GM19238 (cell line): ENCODE measurements around the gene NOG.

Experiments used
- DNase-seq: peaks from one replicate; pipeline ENCODE4 v3.0.0; 2011; ENCODE audit warnings: low spot score; ENCODE audit not compliant: insufficient read length

The NOG gene

DNA sequence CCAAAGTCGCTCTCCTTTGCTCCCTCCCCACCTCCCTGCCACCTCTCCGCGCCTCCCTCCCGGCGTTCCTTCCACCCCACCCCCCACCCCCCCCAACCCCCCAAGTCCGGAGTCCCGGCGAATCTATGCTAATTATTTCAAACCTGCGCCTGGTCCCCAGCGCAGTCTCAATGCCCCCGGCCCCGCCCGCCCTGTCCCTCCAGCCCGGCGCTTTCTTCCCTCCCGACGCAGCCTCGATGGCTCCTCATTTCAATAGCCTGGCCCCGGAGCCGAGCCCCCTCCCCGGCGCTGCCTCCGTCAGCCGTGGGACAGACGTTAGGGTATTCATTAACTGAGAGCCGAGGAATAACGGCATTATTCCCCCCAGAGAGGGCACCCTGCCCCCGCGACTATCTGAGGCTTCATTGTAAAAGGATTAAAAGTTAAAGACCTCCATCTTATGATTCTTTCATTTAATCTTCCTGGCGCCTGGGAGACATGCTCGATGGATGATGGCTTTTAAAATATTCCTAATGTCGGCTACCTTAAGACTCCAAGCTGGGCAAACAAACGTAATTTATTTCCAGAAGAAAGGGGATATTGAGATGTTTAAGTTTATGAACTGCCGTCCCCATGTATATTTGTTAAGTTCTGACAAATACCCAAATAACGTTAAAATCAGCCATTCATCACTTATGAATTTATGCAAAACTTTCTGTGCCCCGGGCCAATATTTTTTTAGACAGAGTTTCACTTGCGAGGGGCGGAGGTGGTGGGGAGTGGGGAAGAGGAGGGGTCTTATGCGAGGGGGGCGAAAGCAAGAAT is 3.4 kb downstream of the NOG start:
- DNase-seq, result no peak

DNA sequence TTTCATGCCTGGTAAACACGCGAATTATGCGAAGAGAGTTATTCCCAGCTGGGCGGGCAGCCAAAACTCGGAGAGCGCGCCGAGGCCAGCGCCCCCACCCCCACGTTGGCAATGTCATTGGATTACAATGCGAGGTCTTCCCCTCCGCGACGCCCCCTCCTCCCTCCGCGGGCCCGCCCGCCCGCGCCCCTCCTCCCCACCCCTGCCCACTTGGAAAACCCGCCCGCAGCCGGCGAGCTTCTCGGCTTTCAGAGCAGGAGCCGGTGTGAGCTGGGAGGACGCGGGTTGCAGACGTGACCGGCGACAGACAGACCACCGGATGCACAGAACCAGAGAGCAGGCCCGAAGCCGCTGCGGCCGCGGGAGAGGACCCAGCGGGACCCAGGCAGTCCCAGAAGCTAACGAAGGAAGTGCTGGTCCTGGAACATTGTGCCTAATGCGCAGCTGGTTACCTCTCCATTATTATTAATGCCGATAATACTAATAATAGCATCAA is 4.0 kb downstream of the NOG start:
- DNase-seq, result no peak

GRCh38 chr17:56598466-56598865 is 5.0 kb downstream of the NOG start:
- no peak for DNase-seq

- no peak for DNase-seq
These were observed 5.6 kb downstream of the NOG start for GRCh38 chr17:56599088-56599487.

GRCh38 chr17:56599566-56599965 is 6.1 kb downstream of the NOG start:
- no peak for DNase-seq

DNA sequence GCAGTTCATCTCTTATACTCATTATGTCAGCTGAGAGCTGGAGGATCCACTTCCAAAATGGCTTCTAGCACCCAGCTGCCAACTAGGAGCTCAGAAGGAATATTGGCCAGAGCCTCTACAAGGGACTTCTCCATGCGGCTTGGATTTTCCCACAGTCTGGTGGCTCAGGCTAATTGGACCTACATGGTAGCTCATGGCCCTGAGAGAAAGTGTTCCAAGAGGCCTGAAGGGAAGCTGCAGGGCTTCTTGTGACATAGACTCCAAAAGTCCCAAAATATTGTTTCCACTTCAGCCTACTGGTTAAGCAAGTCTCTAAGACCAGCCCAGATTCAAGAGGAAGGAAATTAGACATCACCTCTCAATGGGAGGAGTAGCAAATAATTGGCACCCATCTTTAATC is 6.8 kb downstream of the NOG start:
- DNase-seq, result no peak

- DNase-seq, result no peak
These were observed 8.1 kb downstream of the NOG start for GRCh38 chr17:56601591-56601990.

DNA sequence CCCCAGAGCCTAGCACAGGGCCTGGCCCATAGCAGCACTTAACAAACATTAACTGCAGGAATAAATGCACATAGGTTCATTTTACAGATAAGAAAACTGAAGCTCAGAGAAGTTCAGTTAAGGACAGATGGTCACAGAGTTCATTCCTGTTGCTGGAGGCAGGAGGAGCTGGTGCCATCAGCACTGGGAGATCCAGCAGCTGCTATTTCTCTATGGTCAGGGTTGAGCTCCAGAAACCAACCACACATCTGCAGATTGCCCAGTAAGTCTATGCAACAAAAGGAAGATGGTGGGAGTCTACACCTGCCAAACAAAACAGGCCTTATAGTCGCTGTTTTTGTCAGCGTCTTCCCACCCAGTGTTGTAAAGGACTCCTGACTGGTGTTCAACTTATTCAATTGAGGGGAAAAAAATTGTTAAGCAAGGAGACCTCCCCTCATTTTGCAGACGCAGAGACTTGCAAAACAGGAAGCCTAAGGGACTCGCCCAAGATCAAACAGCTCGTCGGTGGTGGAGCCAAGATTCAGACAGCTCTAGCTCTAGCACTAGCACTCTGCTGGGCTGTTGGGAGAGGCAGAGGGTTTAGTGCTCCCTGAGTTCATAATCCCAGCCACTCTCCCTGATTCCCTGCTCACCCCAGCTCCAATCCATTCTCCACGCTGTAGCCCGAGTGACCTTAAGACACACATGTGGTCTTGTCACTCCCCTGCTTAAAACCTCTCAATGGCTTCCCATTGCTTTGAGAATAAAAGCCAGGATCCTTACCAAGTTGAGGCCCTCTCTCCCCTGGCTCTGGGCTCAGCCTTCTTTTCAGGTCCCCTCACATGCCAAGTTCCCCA is 9.0 kb downstream of the NOG start:
- DNase-seq, result no peak

DNA sequence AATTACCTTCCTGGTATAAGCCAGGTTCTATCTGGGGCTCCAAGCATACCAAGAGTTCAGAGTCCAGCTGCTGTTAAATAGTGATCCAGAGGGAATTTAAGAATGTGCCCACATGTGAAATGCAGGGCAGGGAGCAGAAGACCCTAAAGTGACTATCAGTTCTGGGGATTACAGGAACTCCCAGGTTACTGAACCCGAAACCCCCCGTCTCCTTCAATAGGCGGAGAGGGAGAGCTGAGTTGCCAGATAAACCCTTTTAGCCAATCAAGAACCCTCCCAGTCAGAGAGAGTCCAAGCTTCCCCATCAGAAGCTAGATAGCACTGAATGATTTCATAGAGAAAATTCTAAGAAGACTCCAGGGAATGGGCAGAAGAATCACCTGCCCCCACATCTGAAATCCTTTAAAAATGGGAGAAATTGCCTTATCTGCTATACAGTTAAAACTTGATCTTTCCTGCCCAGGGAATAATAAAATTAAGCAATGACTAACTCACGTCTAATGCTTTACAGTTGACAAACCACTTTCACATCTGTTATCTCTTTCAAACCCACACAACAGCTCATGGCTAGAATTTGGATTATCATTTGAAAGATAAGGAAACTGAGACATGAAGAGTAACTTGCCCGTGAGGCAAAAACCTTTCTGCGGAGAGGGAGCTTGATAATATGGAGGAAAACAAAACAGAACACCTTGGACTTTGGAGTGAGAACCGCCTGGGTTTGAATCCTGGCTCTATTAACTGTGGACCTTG is 10.2 kb downstream of the NOG start:
- DNase-seq, result no peak

- no peak for DNase-seq
These were observed 11.3 kb downstream of the NOG start for GRCh38 chr17:56604691-56605290.

GRCh38 chr17:56608944-56609343 is 15.4 kb downstream of the NOG start:
- no peak for DNase-seq

DNA sequence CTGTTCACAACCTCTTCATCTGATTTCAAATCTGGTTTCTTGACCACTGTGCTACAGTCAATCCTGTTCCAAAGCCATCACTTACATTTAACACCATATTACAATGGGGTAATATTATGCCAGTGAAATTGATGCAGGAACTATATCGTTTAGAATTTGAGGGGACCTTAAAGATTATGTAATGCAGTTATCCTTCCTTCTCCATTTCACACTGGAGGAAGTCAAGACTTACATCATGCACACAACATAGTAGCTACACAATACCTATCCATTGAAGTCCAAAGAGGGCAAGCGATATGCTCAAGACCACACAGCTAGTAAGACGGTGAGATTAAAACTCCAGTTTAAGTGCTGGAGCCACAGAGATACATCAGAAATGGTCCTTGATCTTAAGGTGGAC is 16.8 kb downstream of the NOG start:
- no peak for DNase-seq

DNA sequence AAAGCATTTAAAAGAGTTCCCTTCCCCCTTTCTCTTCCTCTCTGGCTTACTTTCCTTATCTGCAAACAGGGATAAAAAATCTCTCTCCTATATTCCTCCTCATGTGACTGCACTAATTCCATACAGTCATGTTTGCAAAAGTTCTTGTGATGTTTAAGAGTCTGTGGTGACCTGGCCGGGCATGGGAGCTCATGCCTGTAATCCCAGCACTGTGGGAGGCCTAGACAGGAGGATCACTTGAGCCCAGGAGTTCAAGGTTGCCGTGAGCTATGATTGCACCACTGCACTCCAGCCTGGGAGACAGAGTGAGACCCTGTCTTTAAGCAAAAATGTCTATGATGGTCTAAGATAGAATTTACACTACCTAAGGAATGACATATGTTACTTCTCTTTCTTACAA is 19.6 kb downstream of the NOG start:
- no peak for DNase-seq

DNA sequence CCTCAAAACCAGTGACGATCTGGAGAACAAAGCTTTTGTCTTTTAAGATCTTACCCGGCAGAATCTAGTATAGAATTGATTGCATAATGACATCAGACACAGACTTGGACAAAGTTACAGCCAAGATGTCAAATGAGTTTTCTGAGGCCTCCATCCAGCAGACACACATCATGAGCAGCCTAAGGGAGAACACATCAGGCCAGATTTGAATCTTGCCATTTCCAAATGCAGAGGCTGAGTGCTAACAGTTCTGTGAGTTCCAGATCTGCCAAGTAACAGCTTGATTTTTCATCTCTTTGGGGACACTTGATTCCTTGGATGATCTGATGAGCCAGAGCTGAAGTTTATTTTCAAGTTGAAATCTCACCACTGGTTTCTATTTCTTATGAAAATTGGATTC is 21.0 kb downstream of the NOG start:
- no peak for DNase-seq

- DNase-seq, result no peak
These were observed 22.7 kb downstream of the NOG start for GRCh38 chr17:56616239-56616638.

DNA sequence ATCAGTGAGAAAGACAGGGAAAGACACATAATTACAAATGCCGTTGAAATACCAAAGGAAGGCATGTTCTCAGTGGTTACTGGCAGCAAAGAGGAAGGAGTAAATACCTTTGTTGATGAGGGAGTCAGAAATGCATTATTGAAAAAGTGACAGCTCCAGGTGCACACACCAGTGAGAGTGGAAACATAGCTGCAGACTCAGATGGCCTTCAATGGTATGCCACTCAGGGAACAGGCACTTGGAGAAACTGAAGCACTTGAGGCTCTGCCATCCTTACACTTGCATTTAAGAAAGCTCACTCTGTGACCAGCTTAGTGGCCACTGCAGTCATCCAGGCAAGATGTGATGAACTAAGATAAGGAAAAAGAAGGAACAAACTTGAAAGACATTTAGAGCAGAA is 29.9 kb downstream of the NOG start:
- no peak for DNase-seq

GRCh38 chr17:56624309-56624708 is 30.8 kb downstream of the NOG start:
- DNase-seq, result no peak

GRCh38 chr17:56624912-56625311 is 31.4 kb downstream of the NOG start:
- DNase-seq, result no peak

GRCh38 chr17:56629531-56630075 is 36.1 kb downstream of the NOG start:
- DNase-seq, result no peak

DNA sequence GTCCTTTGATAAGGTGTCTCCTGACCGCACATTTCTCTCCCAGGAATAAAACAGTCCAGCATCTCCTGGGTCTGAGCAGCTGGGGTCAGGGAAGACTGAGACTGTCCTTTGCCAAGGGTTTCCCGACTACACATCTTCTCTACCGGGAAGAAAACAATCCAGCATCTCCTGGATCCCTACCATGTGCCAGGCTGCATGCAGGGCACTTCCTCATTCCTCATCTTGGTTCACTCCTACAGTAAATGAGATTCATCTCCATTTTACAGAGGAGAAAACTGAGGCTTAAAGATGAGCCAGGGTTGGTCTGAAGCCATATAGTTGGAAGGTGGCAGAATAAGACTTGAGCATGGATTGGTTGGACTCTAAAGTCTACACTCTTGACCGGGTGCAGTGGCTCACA is 36.7 kb downstream of the NOG start:
- no peak for DNase-seq

GRCh38 chr17:56633681-56634080 is 40.2 kb downstream of the NOG start:
- no peak for DNase-seq
